K562 (cell line): Measurements from ENCODE around the gene ARHGEF4. TPM values are rescaled to one million over a fixed set of nuclear protein-coding genes. Genes with fewer than 3 reads are reported as not detected.

ENCODE experiments used
- ASH1L ChIP-seq: fragments of 450-650 bp; IDR thresholded peaks from 2 replicates; pipeline ENCODE4 v1.6.1; 2018; ENCODE audit warnings: borderline replicate concordance, mild to moderate bottlenecking, low read depth; ENCODE audit not compliant: partially characterized antibody
- BCOR ChIP-seq: fragments of 450-650 bp; IDR thresholded peaks from 2 replicates; pipeline ENCODE4 v1.6.1; 2016
- DMBX1 ChIP-seq: fragments of 250-450 bp; sonication (Bioruptor Pico); IDR thresholded peaks from 2 replicates; pipeline ENCODE4 v1.8.0; 2022; ENCODE audit warnings: inconsistent platforms, mild to moderate bottlenecking, moderate library complexity, borderline replicate concordance
- EHMT2 ChIP-seq: fragments of 450-650 bp; IDR thresholded peaks from 2 replicates; pipeline ENCODE4 v1.6.1; 2018; ENCODE audit warnings: antibody characterized with exemption
- HMGN3 ChIP-seq: IDR thresholded peaks from 2 replicates; pipeline ENCODE4 v1.6.1; 2011; ENCODE audit warnings: borderline replicate concordance, low read depth, mild to moderate bottlenecking, mixed read lengths, low read length; ENCODE audit not compliant: insufficient read length; ENCODE audit errors: extremely low read depth
- JUN ChIP-seq, 2 experiments: sonication (generic) in 1 of 2; formaldehyde crosslinking in 1 of 2; IDR thresholded peaks; 2 replicates each; pipeline versions ENCODE4 v1.6.1 to v1.8.0; 2012 to 2022; ENCODE audit warnings: borderline replicate concordance in 2 of 2, mild to moderate bottlenecking in 2 of 2, improper control_type of control experiment in 1 of 2, low read depth in 1 of 2, low read length in 1 of 2, missing genetic modification reagents in 1 of 2
- MAZ ChIP-seq, 2 experiments: fragments of 450-650 bp in 1 of 2; sonication (generic) in 1 of 2; formaldehyde crosslinking; IDR thresholded peaks in 1 of 2; conservative IDR thresholded peaks in 1 of 2; 2 replicates each; pipeline versions ENCODE4 v1.4.0 to v1.5.0; 2020; ENCODE audit warnings: mild to moderate bottlenecking in 1 of 2, missing genetic modification reagents in 1 of 2
- MTA3 ChIP-seq: fragments of 450-650 bp; formaldehyde crosslinking; IDR thresholded peaks from 2 replicates; pipeline ENCODE4 v1.6.1; 2017; ENCODE audit warnings: mild to moderate bottlenecking, borderline replicate concordance
- PHTF2 ChIP-seq: fragments of 250-450 bp; sonication (Bioruptor Pico); IDR thresholded peaks from 2 replicates; pipeline ENCODE4 v1.5.0; 2021; ENCODE audit warnings: mild to moderate bottlenecking
- RBM22 ChIP-seq: fragments of 200-400 bp; formaldehyde crosslinking; IDR thresholded peaks from 2 replicates; pipeline ENCODE4 v1.6.1; 2018; ENCODE audit warnings: low read length, low read depth; ENCODE audit not compliant: poor library complexity, severe bottlenecking
- RFX1 ChIP-seq: fragments of 450-650 bp; IDR thresholded peaks from 2 replicates; pipeline ENCODE4 v1.6.1; 2016; ENCODE audit warnings: mild to moderate bottlenecking, moderate library complexity
- SETDB1 ChIP-seq: IDR thresholded peaks from one replicate; pipeline ENCODE4 v1.6.1; 2012; ENCODE audit warnings: low read length, control low read depth, inconsistent platforms
- ZEB2 ChIP-seq: fragments of 450-650 bp; IDR thresholded peaks from 2 replicates; pipeline ENCODE4 v1.6.1; 2016
- ZNF282 ChIP-seq: sonication (generic); formaldehyde crosslinking; IDR thresholded peaks from 2 replicates; pipeline ENCODE4 v1.8.1; 2023; ENCODE audit warnings: missing genetic modification reagents
- ZNF3 ChIP-seq: fragments of 250-450 bp; sonication (Bioruptor Pico); IDR thresholded peaks from 2 replicates; pipeline ENCODE4 v1.5.0; 2021; ENCODE audit warnings: mild to moderate bottlenecking, moderate library complexity
- ZNF318 ChIP-seq, 2 experiments: fragments of 450-650 bp; IDR thresholded peaks; 2 replicates each; pipeline ENCODE4 v1.6.1; 2016; ENCODE audit warnings: mild to moderate bottlenecking in 2 of 2, borderline replicate concordance in 1 of 2, low read depth in 1 of 2, moderate library complexity in 1 of 2
- ZNF431 ChIP-seq: sonication (generic); formaldehyde crosslinking; IDR thresholded peaks from 2 replicates; pipeline ENCODE4 v1.8.0; 2022; ENCODE audit warnings: mild to moderate bottlenecking, missing genetic modification reagents
- ZNF584 ChIP-seq: fragments of 200-800 bp; sonication (Bioruptor generic); IDR thresholded peaks from 2 replicates; pipeline ENCODE4 v1.6.1; 2016; ENCODE audit warnings: low read depth, mild to moderate bottlenecking, missing genetic modification characterization, missing compliant biosample characterization
- ZNF740 ChIP-seq, 3 experiments: fragments of 200-800 bp in 1 of 3; sonication (Bioruptor generic) in 1 of 3; sonication (generic) in 1 of 3; formaldehyde crosslinking in 1 of 3; IDR thresholded peaks; 2 replicates each; pipeline versions ENCODE4 v1.6.1 to v1.8.0; 2016 to 2022; ENCODE audit warnings: mild to moderate bottlenecking in 2 of 3, missing compliant biosample characterization in 2 of 3, missing genetic modification characterization in 2 of 3, missing genetic modification reagents in 1 of 3
- polyA plus RNA-seq, 8 experiments: library from polyadenylated mRNA; depleted of rRNA in 4 of 8; stranded (reverse) in 5 of 8; unstranded in 3 of 8; fragments of >200 nt; fragmentation: Nextera tagmentation in 2 of 8; fragmentation: Illumina TruSeq in 1 of 8; extraction: Ambion mirVana in 2 of 8; extraction: Trizol in 1 of 8; gene quantifications; 2 replicates each; pipeline versions ENCODE4 v1.2.1 to v1.2.3, GENCODE V29; 2011 to 2014; ENCODE audit warnings: inconsistent platforms in 1 of 8, missing spikeins in 1 of 8
- total RNA-seq, 7 experiments: library from RNA; depleted of rRNA in 6 of 7; stranded (reverse); fragments of >200 nt in 6 of 7; fragmentation: Illumina TruSeq in 2 of 7; extraction: Trizol in 2 of 7; gene quantifications; 2 replicates each; pipeline versions ENCODE4 v1.2.1 to v1.2.3, GENCODE V29; 2011 to 2021; ENCODE audit warnings: low replicate concordance in 1 of 7

The ARHGEF4 gene
- total and polyA plus RNA-seq, 9 of the 15 experiments (the other 6 are each of a cell fraction or from before 2014, with no cell fraction given): not detected

- TF ChIP-seq ZNF318 (IDR thresholded peaks at IDR 0.05; ENCODE audit: borderline replicate concordance in 1 of 2, low read depth in 1 of 2) (no peak), MTA3 (no peak), ZNF282 (no peak), ZNF584 (CRISPR knock-in tag) (no peak), DMBX1 (no peak), PHTF2 (CRISPR knock-in tag) (no peak), RBM22 (no peak), SETDB1 (no peak), BCOR (no peak), ZNF740 (CRISPR knock-in tag; IDR thresholded peaks at IDR 0.05) (no peak), ZNF740 (tag; IDR thresholded peaks at IDR 0.05) (no peak), HMGN3 (no peak), ZNF3 (no peak), JUN (IDR thresholded peaks at IDR 0.05; ENCODE audit: borderline replicate concordance, low read depth, low read length) (no peak), JUN (CRISPR knock-in tag; IDR thresholded peaks at IDR 0.05; ENCODE audit: borderline replicate concordance) (no peak), ZEB2 (no peak), ZNF431 (CRISPR knock-in tag) (no peak), EHMT2 (no peak), MAZ (CRISPR knock-in tag; conservative IDR thresholded peaks at IDR 0.05 in 1 of 2, IDR thresholded peaks at IDR 0.05 in 1 of 2) (no peak), RFX1 (no peak), ASH1L (no peak)
Measured at GRCh38 chr2:130920415-130921163, 83.9 kb downstream of the ARHGEF4 start (continued).
